GM12865 (cell line): ENCODE results near the gene THRB.
A peak's percentile ranks its signal among the peaks of the same experiment; 100 is the strongest.
"Not testable (repeated sequence)": the region's sequence is repeated elsewhere in the genome, so short reads cannot be mapped to it uniquely, and the experiment has no call there.

Experiments used
- DNase-seq: peaks from one replicate; pipeline ENCODE4 v3.0.0; 2010; ENCODE audit warnings: low read depth
- H3K4me3 ChIP-seq: 2 replicates; pipeline ENCODE4 v1.5.1; 2011; ENCODE audit warnings: mild to moderate bottlenecking, low read depth, low read length, control low read depth
- CTCF ChIP-seq: IDR thresholded peaks from 2 replicates; pipeline ENCODE4 v1.5.1; 2011; ENCODE audit warnings: low read length, control low read depth, low read depth, inconsistent platforms; ENCODE audit not compliant: insufficient read depth; ENCODE audit errors: missing control alignments

Gene THRB

DNA sequence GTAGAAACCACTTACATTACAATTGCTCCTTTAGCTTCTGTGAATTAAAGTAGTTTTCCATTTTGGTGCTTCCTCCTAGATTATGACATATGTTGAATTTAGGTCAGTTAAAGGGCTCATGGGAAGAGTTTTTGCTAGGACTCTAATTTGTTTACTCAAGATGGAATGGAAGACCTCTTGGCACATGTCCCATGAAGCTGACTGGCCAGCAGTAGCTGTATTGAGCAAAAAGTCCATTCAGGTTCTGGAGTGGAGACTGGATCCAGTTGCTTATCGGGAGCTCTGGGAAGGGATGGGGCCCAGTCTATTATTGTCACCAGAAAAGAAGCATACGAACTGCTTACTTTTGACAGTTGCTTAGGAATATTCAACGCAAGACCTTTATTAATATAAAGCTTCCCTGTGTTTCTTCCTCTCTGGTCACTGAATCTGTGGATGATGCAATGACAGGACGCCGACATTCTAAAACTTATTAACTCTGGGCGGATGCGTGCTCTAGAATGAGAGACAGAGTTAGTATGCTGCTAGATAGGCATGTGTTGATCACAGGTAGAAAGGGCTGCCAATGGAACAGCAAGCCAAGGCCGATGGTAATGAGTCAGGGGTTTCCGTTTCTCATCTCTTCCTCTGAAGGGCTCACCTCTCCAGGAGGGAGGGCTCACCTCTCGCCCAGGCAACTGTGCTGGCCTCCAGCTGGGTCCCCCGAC is 393.8 kb downstream of the THRB start:
- DNase-seq = no peak
- TF ChIP-seq CTCF = no peak
- no peak overlapping the region for H3K4me3 ChIP-seq

DNA sequence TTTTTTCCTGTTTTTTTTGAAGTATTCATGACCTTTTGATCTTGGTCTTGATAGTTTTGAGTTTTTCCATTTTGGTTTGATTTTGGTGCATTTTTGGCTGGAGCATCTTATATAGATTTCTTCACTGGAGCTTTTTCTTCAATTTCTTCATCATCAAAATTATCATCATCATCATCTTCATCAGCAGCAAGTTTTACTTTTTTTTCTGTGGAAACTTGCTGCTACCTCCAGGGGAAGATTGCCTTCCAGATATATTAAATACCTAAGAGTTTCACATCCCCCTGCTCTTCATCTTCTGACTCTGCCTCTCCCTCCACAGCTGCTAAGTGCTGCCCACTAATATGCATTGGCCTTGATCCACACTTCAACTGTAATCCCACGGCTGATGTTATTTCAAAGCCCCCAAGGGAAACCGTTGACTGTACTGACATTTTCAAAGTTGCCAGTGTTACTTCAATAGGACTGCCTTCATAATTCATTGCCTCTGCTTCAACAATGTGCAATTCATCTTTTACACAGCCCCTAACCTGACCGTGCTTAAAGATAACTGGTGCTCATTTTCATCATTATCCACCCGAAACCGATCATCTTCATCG is 397.9 kb downstream of the THRB start:
- TF ChIP-seq CTCF = no peak
- H3K4me3 ChIP-seq = no peak overlapping the region
- no peak for DNase-seq

DNA sequence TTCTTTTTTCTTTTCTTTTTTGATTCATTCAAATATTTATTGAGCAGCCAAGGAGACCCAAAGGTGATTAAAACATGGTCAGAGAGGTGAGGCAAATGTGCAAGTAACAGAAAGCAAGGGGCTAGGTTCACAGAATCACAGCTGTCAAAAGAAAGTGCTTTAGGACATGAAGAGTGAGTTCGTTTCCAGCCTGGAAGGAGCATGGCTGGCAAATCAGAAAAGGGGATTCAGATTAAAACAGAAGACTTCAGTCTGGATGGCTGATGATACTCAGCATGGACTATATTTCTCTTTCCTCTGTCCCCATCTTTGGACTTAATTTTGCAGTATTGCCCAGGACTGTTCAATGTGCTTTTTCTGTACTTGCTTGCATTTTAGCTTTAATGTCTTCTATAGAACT is 398.4 kb downstream of the THRB start:
- H3K4me3 ChIP-seq = no peak overlapping the region
- TF ChIP-seq CTCF = no peak
- no peak for DNase-seq

GRCh38 chr3:24094818-24095217 is 399.8 kb downstream of the THRB start:
- DNase-seq, H3K4me3 ChIP-seq: not testable (repeated sequence)

- peak; percentile 34 for TF ChIP-seq CTCF
- peak; percentile 10 for DNase-seq
- no peak overlapping the region for H3K4me3 ChIP-seq
These were observed 405.9 kb downstream of the THRB start for GRCh38 chr3:24088782-24089181.

- no peak for TF ChIP-seq CTCF
- no peak overlapping the region for H3K4me3 ChIP-seq
These were observed 407.2 kb downstream of the THRB start for GRCh38 chr3:24087469-24087868.

GRCh38 chr3:24086617-24087404 is 407.8 kb downstream of the THRB start:
- no peak for DNase-seq
- no peak for TF ChIP-seq CTCF
- H3K4me3 ChIP-seq = no peak overlapping the region

More at GRCh38 chr3:24087469-24087868, 407.2 kb downstream of the THRB start:
- no peak for DNase-seq
